H1 (cell line): ENCODE results near the gene SLC46A3. TPM values are rescaled to one million over a fixed set of nuclear protein-coding genes. Genes with fewer than 3 reads are reported as not detected.

ENCODE experiments used
- CHD1 ChIP-seq: IDR thresholded peaks from 2 replicates; pipeline ENCODE4 v1.6.1; 2012; ENCODE audit warnings: low read depth, low read length, improper control_type of control experiment
- CTCF ChIP-seq, 3 experiments: IDR thresholded peaks; 1 replicate in 2 of 3; 2 replicates in 1 of 3; pipeline versions ENCODE4 v1.5.1 to v1.6.1; 2011; ENCODE audit warnings: low read length in 3 of 3, mild to moderate bottlenecking in 3 of 3, inconsistent platforms in 2 of 3, low read depth in 1 of 3, moderate library complexity in 1 of 3; ENCODE audit not compliant: insufficient read depth in 1 of 3; ENCODE audit errors: control extremely low read depth in 1 of 3
- EGR1 ChIP-seq: IDR thresholded peaks from 2 replicates; pipeline ENCODE4 v1.6.1; 2011; ENCODE audit warnings: low read depth, low read length, borderline replicate concordance
- RBBP5 ChIP-seq: IDR thresholded peaks from 2 replicates; pipeline ENCODE4 v1.7.1; 2012; ENCODE audit warnings: low read depth, mild to moderate bottlenecking, inconsistent platforms, low read length, moderate library complexity, borderline replicate concordance
- SIN3A ChIP-seq, 2 experiments: IDR thresholded peaks in 1 of 2; conservative IDR thresholded peaks in 1 of 2; 2 replicates each; pipeline ENCODE4 v1.6.1; 2011 to 2012; ENCODE audit warnings: low read length in 2 of 2, improper control_type of control experiment in 1 of 2, low read depth in 1 of 2, mild to moderate bottlenecking in 1 of 2
- polyA plus RNA-seq, 7 experiments: library from polyadenylated mRNA; depleted of rRNA in 3 of 7; stranded (reverse) in 5 of 7; unstranded in 2 of 7; fragments of >200 nt in 5 of 7; fragments of 200-250 nt in 2 of 7; gene quantifications; 1 replicate in 5 of 7; 2 replicates in 1 of 7; 4 replicates in 1 of 7; pipeline versions ENCODE4 v1.2.1 to v1.2.3, GENCODE V29; 2011 to 2013; ENCODE audit warnings: missing spikeins in 2 of 7, mixed read lengths in 2 of 7
- total RNA-seq: library from RNA; stranded (reverse); fragmentation: NEBNext Ultra II Directional; extraction: Animal tissue kit (Norgen Biotek cat#: 25700); gene quantifications from 2 replicates; pipeline ENCODE4 v1.2.1, GENCODE V29; 2021

The SLC46A3 gene
- total and polyA plus RNA-seq, 2 of the 8 experiments (the other 6 are each of a cell fraction or from before 2014, with no cell fraction given) = 0.39 to 0.67 TPM

DNA sequence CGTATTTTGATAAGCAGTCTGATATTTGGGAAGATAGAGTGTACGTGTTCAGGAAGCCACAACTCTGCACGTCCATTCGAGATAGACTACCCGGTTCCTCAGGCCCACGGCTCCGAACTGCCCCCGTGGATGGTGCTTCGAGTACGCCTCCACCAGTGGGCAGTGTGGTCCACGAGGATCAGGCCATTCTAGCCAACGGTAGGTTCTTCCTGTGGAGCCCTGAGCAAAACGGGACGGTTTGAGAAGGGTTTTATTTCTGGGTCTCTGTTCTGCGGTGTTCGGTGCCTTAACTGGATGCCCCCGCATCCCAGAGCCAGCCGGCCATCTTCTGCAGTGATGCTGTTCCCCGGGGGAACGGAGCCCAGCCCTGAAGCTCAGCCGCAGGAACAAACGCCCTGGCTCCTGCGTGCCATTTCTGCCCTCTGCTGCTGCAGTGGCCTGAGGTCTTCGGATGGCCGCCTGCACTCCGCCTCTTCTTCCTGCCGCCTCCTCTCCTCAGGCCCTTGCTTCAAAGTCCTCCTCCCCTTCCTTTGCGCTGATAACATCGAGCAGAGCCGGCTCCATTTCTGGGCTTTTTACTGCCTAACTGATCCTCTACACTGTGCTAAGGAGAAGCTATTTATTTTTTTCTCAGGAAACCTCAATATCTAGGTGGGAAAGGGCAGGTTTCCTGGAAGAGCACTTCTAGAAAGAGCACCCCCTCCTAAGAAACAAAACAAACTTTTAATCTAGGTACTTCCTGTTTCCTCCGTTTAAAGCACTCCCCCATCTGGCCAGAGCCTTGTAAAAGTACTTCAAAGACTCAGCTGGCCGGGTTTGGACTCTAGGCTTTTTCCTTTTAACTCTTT is 36.2 kb upstream of the SLC46A3 start (continued):
- TF ChIP-seq EGR1 (no peak), SIN3A (conservative IDR thresholded peaks at IDR 0.05 in 1 of 2, IDR thresholded peaks at IDR 0.05 in 1 of 2; ENCODE audit: low read depth in 1 of 2, low read length in 2 of 2) (no peak), RBBP5 (no peak), CTCF (IDR thresholded peaks at IDR 0.05; ENCODE audit: control extremely low read depth in 1 of 3, insufficient read depth in 1 of 3, low read depth in 1 of 3, low read length in 3 of 3) (peak; percentile 50 to 72 (median 59)), CHD1 (no peak)
